Suprapubic skin (tissue), 4 donors: Measurements from ENCODE around the gene SKAP1. TPM values are rescaled to one million over a fixed set of nuclear protein-coding genes. Genes with fewer than 3 reads are reported as not detected.
"Not testable (repeated sequence)": the region's sequence is repeated elsewhere in the genome, so short reads cannot be mapped to it uniquely, and the experiment has no call there.

ENCODE experiments used
- DNase-seq, 2 donors: peaks; one replicate each; pipeline ENCODE4 v3.0.0-alpha.2; 2019; ENCODE audit warnings: low spot score in 2 of 2
- H3K27ac ChIP-seq: fragments of 200-600 bp; sonication (generic); one replicate; pipeline ENCODE4 v1.5.1; 2019
- H3K27me3 ChIP-seq: fragments of 200-600 bp; sonication (generic); one replicate; pipeline ENCODE4 v1.5.1; 2019
- H3K36me3 ChIP-seq: fragments of 200-600 bp; sonication (generic); one replicate; pipeline ENCODE4 v1.5.1; 2019
- H3K4me1 ChIP-seq: fragments of 200-600 bp; sonication (generic); one replicate; pipeline ENCODE4 v1.5.1; 2019
- H3K4me3 ChIP-seq: fragments of 200-600 bp; sonication (generic); one replicate; pipeline ENCODE4 v1.5.1; 2019; ENCODE audit warnings: mild to moderate bottlenecking
- H3K9me3 ChIP-seq: fragments of 200-600 bp; sonication (generic); one replicate; pipeline ENCODE4 v1.5.1; 2019
- CTCF ChIP-seq, 2 donors: fragments of 200-600 bp in 1 of 2; fragments of 450-650 bp in 1 of 2; sonication (generic) in 1 of 2; IDR thresholded peaks; one replicate each; pipeline ENCODE4 v1.5.1; 2016 to 2019; ENCODE audit warnings: antibody characterized with exemption in 2 of 2, mild to moderate bottlenecking in 1 of 2, moderate library complexity in 1 of 2
- EP300 ChIP-seq: sonication (generic); formaldehyde crosslinking; IDR thresholded peaks from one replicate; pipeline ENCODE4 v1.6.1; 2017; ENCODE audit warnings: antibody characterized with exemption
- POLR2A ChIP-seq, 2 donors: fragments of 450-650 bp; IDR thresholded peaks; one replicate each; pipeline ENCODE4 v1.6.1; 2017; ENCODE audit warnings: antibody characterized with exemption in 2 of 2, mild to moderate bottlenecking in 2 of 2, moderate library complexity in 2 of 2
- POLR2AphosphoS5 ChIP-seq, 3 donors: sonication (generic); formaldehyde crosslinking; IDR thresholded peaks; one replicate each; pipeline ENCODE4 v1.6.1; 2017; ENCODE audit warnings: antibody characterized with exemption in 3 of 3
- WGBS: methylation state at CpG from one replicate; pipeline ENCODE4 v1.1.5; 2018; 5-methylcytosine and 5-hydroxymethylcytosine counted together
- total RNA-seq, 4 donors: library from RNA; depleted of rRNA; stranded (reverse); fragments of >200 nt; gene quantifications; one replicate each; pipeline ENCODE4 v1.1.0, GENCODE V29; 2016

Gene SKAP1
- total RNA-seq, 4 donors from 2014 or later, result 1.0 to 1.5 TPM; not detected in 2

- no peaks in the 10 kb centered on the region for H3K36me3 ChIP-seq
- H3K27me3 ChIP-seq, result peaks cover 33% of the 10 kb centered on the region
- 31% methylated on average over 5 of the region's 5 CpGs for WGBS
These were observed 26.6 kb upstream of the SKAP1 start for GRCh38 chr17:48456589-48456988.

GRCh38 chr17:48455791-48456190 lies 25.8 kb upstream of the SKAP1 start:
- H3K36me3 ChIP-seq, result no peaks in the 10 kb centered on the region
- no peak overlapping the region for H3K27ac ChIP-seq
- peaks cover 7% of the 10 kb centered on the region for H3K4me1 ChIP-seq
- no peak overlapping the region for H3K4me3 ChIP-seq
- no peaks in the 10 kb centered on the region for H3K9me3 ChIP-seq
- no peak for DNase-seq
- peaks cover 30% of the 10 kb centered on the region for H3K27me3 ChIP-seq
- no peak for TF ChIP-seq POLR2AphosphoS5 (IDR thresholded peaks at IDR 0.05)
- no peak for TF ChIP-seq POLR2A (IDR thresholded peaks at IDR 0.05)
- TF ChIP-seq EP300, result no peak
- no peak for TF ChIP-seq CTCF (IDR thresholded peaks at IDR 0.05)

More at GRCh38 chr17:48456589-48456988, 26.6 kb upstream of the SKAP1 start:
- H3K27ac ChIP-seq, result no peak overlapping the region
- no peak overlapping the region for H3K4me3 ChIP-seq
- TF ChIP-seq POLR2AphosphoS5 (IDR thresholded peaks at IDR 0.05) (no peak), CTCF (IDR thresholded peaks at IDR 0.05) (no peak), EP300 (no peak), POLR2A (IDR thresholded peaks at IDR 0.05) (no peak)
- DNase-seq, result no peak
- H3K4me1 ChIP-seq, result peaks cover 7% of the 10 kb centered on the region
- no peaks in the 10 kb centered on the region for H3K9me3 ChIP-seq

GRCh38 chr17:48453447-48453846 lies 23.4 kb upstream of the SKAP1 start:
- no peak overlapping the region for H3K27ac ChIP-seq
- H3K36me3 ChIP-seq, result no peaks in the 10 kb centered on the region
- no peak for DNase-seq
- H3K27me3 ChIP-seq, result peaks cover 22% of the 10 kb centered on the region
- no peak for TF ChIP-seq EP300
- no peak for TF ChIP-seq POLR2A (IDR thresholded peaks at IDR 0.05)
- no peak for TF ChIP-seq POLR2AphosphoS5 (IDR thresholded peaks at IDR 0.05)
- TF ChIP-seq CTCF (IDR thresholded peaks at IDR 0.05), result no peak
- H3K9me3 ChIP-seq, result no peaks in the 10 kb centered on the region
- H3K4me3 ChIP-seq, result no peak overlapping the region
- H3K4me1 ChIP-seq, result peaks cover 7% of the 10 kb centered on the region

- Histone ChIP-seq H3K4me1 (no peaks in the 10 kb centered on the region), H3K9me3 (no peaks in the 10 kb centered on the region), H3K27ac (no peak overlapping the region), H3K36me3 (no peaks in the 10 kb centered on the region), H3K27me3 (peaks cover 12% of the 10 kb centered on the region), H3K4me3 (no peak overlapping the region)
- no peak for DNase-seq
- 90% methylated on average over 2 of the region's 2 CpGs for WGBS
- TF ChIP-seq POLR2AphosphoS5 (IDR thresholded peaks at IDR 0.05) (no peak), POLR2A (IDR thresholded peaks at IDR 0.05) (no peak), EP300 (no peak), CTCF (IDR thresholded peaks at IDR 0.05) (no peak)
These were observed 21.5 kb upstream of the SKAP1 start for GRCh38 chr17:48451489-48451888.

GRCh38 chr17:48449335-48449734 lies 19.3 kb upstream of the SKAP1 start:
- H3K4me1 ChIP-seq, DNase-seq, H3K9me3 ChIP-seq, H3K27ac ChIP-seq, H3K4me3 ChIP-seq, H3K36me3 ChIP-seq: not testable (repeated sequence)
- WGBS, result 94% methylated on average over 3 of the region's 3 CpGs
- peaks cover 18% of the 10 kb centered on the region for H3K27me3 ChIP-seq

GRCh38 chr17:48445248-48445620 lies 15.2 kb upstream of the SKAP1 start:
- TF ChIP-seq POLR2AphosphoS5 (IDR thresholded peaks at IDR 0.05) (no peak), POLR2A (IDR thresholded peaks at IDR 0.05) (no peak), EP300 (no peak), CTCF (IDR thresholded peaks at IDR 0.05) (no peak)
- Histone ChIP-seq H3K9me3 (no peaks in the 10 kb centered on the region), H3K4me3 (no peak overlapping the region), H3K36me3 (no peaks in the 10 kb centered on the region), H3K4me1 (no peaks in the 10 kb centered on the region), H3K27ac (no peak overlapping the region), H3K27me3 (peaks cover 13% of the 10 kb centered on the region)
- DNase-seq, result no peak
- 89% methylated on average over 4 of the region's 7 CpGs for WGBS
